ENCODE data around the gene PCK2.

The PCK2 gene

GRCh38 chr14:24067133-24068082, 26.7 kb upstream of the PCK2 start:
- ChIA-PET CTCF (interaction anchor here (1.1 kb wide), 1 partner anchor 23 kb away, joined by 3 read pairs; no protein-coding TSS in a partner anchor), POLR2A (ENCODE audit: low non-redundant PET) (no interaction called here)
- TF ChIP-seq CTCF (conservative IDR thresholded peaks at IDR 0.05; ENCODE audit: low read depth) = no peak
- no peak overlapping the region for H3K27ac ChIP-seq
- no peak for DNase-seq (ENCODE audit: low spot score)

- no peak overlapping the region for H3K27ac ChIP-seq
- no peak for TF ChIP-seq CTCF (conservative IDR thresholded peaks at IDR 0.05; ENCODE audit: low read depth)
- CTCF ChIA-PET = interaction anchor here (0.6 kb wide), 1 partner anchor 21 kb away, joined by 3 read pairs; no protein-coding TSS in a partner anchor
- DNase-seq (ENCODE audit: low spot score) = no peak
- POLR2A ChIA-PET (ENCODE audit: low non-redundant PET) = no interaction called here
Observed at GRCh38 chr14:24068711-24069410, 25.2 kb upstream of the PCK2 start.

- ChIA-PET POLR2A (ENCODE audit: low non-redundant PET) (no interaction called here), CTCF (interaction anchor here (0.6 kb wide), 2 partner anchors 21 to 340 kb away, joined by 3 read pairs; no protein-coding TSS in a partner anchor)
- TF ChIP-seq CTCF (conservative IDR thresholded peaks at IDR 0.05; ENCODE audit: low read depth) = no peak
- no peak for DNase-seq (ENCODE audit: low spot score)
- H3K27ac ChIP-seq = no peak overlapping the region
Observed at GRCh38 chr14:24069411-24069735, 24.7 kb upstream of the PCK2 start.

- CTCF ChIA-PET = interaction anchor here (0.7 kb wide), 1 partner anchor 20 kb away, joined by 3 read pairs; no protein-coding TSS in a partner anchor
- POLR2A ChIA-PET (ENCODE audit: low non-redundant PET) = no interaction called here
Observed at GRCh38 chr14:24070285-24071143, 23.6 kb upstream of the PCK2 start.

GRCh38 chr14:24071144-24071697, 22.9 kb upstream of the PCK2 start, which contains the start of gene CPNE6:
Gene CPNE6 (plus strand): TSS chr14:24071562. CDS start chr14:24072937, 1,375 bp downstream.
- no peak for TF ChIP-seq CTCF (conservative IDR thresholded peaks at IDR 0.05; ENCODE audit: low read depth)
- DNase-seq (ENCODE audit: low spot score) = no peak
- H3K27ac ChIP-seq = no peak within 1 kb of the TSS
- CTCF ChIA-PET = no interaction called here
- POLR2A ChIA-PET (ENCODE audit: low non-redundant PET) = no interaction called here

More at GRCh38 chr14:24070285-24071143, 23.6 kb upstream of the PCK2 start:
- TF ChIP-seq CTCF (conservative IDR thresholded peaks at IDR 0.05; ENCODE audit: low read depth) = no peak
- no peak overlapping the region for H3K27ac ChIP-seq
- DNase-seq (ENCODE audit: low spot score) = no peak
